SK-N-SH (cell line): ENCODE results near the gene P2RX3. TPM values are rescaled to one million over a fixed set of nuclear protein-coding genes. Genes with fewer than 3 reads are reported as not detected.

Experiments used
- CTCF ChIA-PET: fragments of 300-600, 350-600 bp; formaldehyde crosslinking; extraction: SDS; loops from one replicate; lab custom pipeline; 2021; lab: Yijun Ruan, JAX
- POLR2A ChIA-PET: fragments of 350-600 bp; sonication (Branson Sonifier 250); formaldehyde crosslinking; extraction: SDS; loops from one replicate; lab custom pipeline; 2020; ENCODE audit warnings: antibody characterized with exemption, inconsistent platforms; lab: Yijun Ruan, JAX
- DNase-seq: peaks from one replicate; pipeline ENCODE4 v3.0.0; 2012
- H2AFZ ChIP-seq: fragments of 200-600 bp; sonication (generic); 2 replicates; pipeline ENCODE4 v1.8.1; 2016; ENCODE audit warnings: antibody characterized with exemption, mild to moderate bottlenecking, low read depth
- H3F3A ChIP-seq: fragments of 200-600 bp; sonication (generic); replicated peaks from 2 replicates; pipeline ENCODE3; 2016; ENCODE audit warnings: antibody characterized with exemption, mild to moderate bottlenecking; ENCODE audit not compliant: insufficient read depth
- H3K27ac ChIP-seq, 2 experiments: fragments of 200-500 bp in 1 of 2; fragments of 200-600 bp in 1 of 2; sonication (Bioruptor generic) in 1 of 2; sonication (generic), shearing (Covaris generic) in 1 of 2; 2 replicates each; pipeline versions ENCODE4 v1.5.1 to v1.6.1; 2014 to 2016; ENCODE audit warnings: low read depth in 2 of 2, inconsistent platforms in 1 of 2, low read length in 1 of 2, mild to moderate bottlenecking in 1 of 2, mixed read lengths in 1 of 2
- H3K27me3 ChIP-seq: fragments of 200-600 bp; sonication (generic), shearing (Covaris generic); 2 replicates; pipeline ENCODE4 v1.6.1; 2016; ENCODE audit warnings: mixed run types; ENCODE audit not compliant: insufficient read depth
- H3K36me3 ChIP-seq, 2 experiments: fragments of 200-500 bp in 1 of 2; fragments of 200-600 bp in 1 of 2; sonication (Bioruptor generic) in 1 of 2; sonication (generic) in 1 of 2; replicated peaks in 1 of 2; 2 replicates each; pipeline versions ENCODE3 to v1.5.1; 2014 to 2016; ENCODE audit warnings: low read length in 1 of 2, mild to moderate bottlenecking in 1 of 2; ENCODE audit not compliant: insufficient read depth in 2 of 2, control insufficient read depth in 1 of 2
- H3K4me1 ChIP-seq, 2 experiments: fragments of 200-500 bp in 1 of 2; fragments of 200-600 bp in 1 of 2; sonication (Bioruptor generic) in 1 of 2; sonication (generic), shearing (Covaris generic) in 1 of 2; 2 replicates each; pipeline versions ENCODE4 v1.5.1 to v1.6.1; 2014 to 2016; ENCODE audit warnings: low read depth in 1 of 2, low read length in 1 of 2, mixed run types in 1 of 2; ENCODE audit not compliant: insufficient read depth in 2 of 2, control insufficient read depth in 1 of 2
- H3K4me2 ChIP-seq: fragments of 200-600 bp; sonication (generic), shearing (Covaris generic); 2 replicates; pipeline ENCODE4 v1.6.1; 2017; ENCODE audit warnings: mixed run types
- H3K4me3 ChIP-seq, 2 experiments: fragments of 200-500 bp in 1 of 2; fragments of 200-600 bp in 1 of 2; sonication (Bioruptor generic) in 1 of 2; sonication (generic), shearing (Covaris generic) in 1 of 2; 2 replicates each; pipeline versions ENCODE4 v1.5.1 to v1.8.1; 2014 to 2016; ENCODE audit warnings: low read depth in 2 of 2, inconsistent platforms in 1 of 2, low read length in 1 of 2, mild to moderate bottlenecking in 1 of 2, mixed read lengths in 1 of 2, moderate library complexity in 1 of 2
- H3K79me2 ChIP-seq: fragments of 200-600 bp; sonication (generic); 2 replicates; pipeline ENCODE4 v1.8.1; 2017; ENCODE audit warnings: mild to moderate bottlenecking; ENCODE audit not compliant: insufficient read depth
- H3K9ac ChIP-seq: fragments of 200-600 bp; sonication (generic); 2 replicates; pipeline ENCODE4 v1.6.1; 2017; ENCODE audit warnings: mixed run types
- H3K9me2 ChIP-seq: fragments of 200-600 bp; sonication (generic); 2 replicates; pipeline ENCODE4 v1.6.1; 2017; ENCODE audit warnings: mixed run types
- H3K9me3 ChIP-seq: fragments of 200-600 bp; sonication (generic); 2 replicates; pipeline ENCODE4 v1.6.1; 2017; ENCODE audit warnings: mixed run types, mild to moderate bottlenecking, moderate library complexity
- H4K20me1 ChIP-seq: fragments of 200-600 bp; sonication (generic); 2 replicates; pipeline ENCODE4 v1.6.1; 2017; ENCODE audit warnings: mild to moderate bottlenecking, mixed run types; ENCODE audit not compliant: insufficient read depth
- ELF1 ChIP-seq: IDR thresholded peaks from 2 replicates; pipeline ENCODE4 v1.4.0; 2012
- GATA2 ChIP-seq: sonication (generic); formaldehyde crosslinking; IDR thresholded peaks from 2 replicates; pipeline ENCODE4 v1.5.0; 2020; ENCODE audit warnings: mild to moderate bottlenecking, missing genetic modification reagents
- IRF3 ChIP-seq: fragments of 150-350 bp; IDR thresholded peaks from 2 replicates; pipeline ENCODE4 v1.6.1; 2016; ENCODE audit warnings: mild to moderate bottlenecking, low read depth, low read length
- JUND ChIP-seq: IDR thresholded peaks from 2 replicates; pipeline ENCODE4 v1.4.0; 2012
- MAX ChIP-seq: IDR thresholded peaks from 2 replicates; pipeline ENCODE4 v1.4.0; 2012; ENCODE audit warnings: low read depth
- NFIC ChIP-seq: IDR thresholded peaks from 2 replicates; pipeline ENCODE4 v1.4.0; 2012; ENCODE audit warnings: borderline replicate concordance
- POLR2AphosphoS5 ChIP-seq: IDR thresholded peaks from 2 replicates; pipeline ENCODE4 v1.6.1; 2012; ENCODE audit warnings: low read depth, low read length
- RCOR1 ChIP-seq: fragments of 150-350 bp; IDR thresholded peaks from 2 replicates; pipeline ENCODE4 v1.6.1; 2017; ENCODE audit warnings: antibody characterized with exemption, low read length
- USF2 ChIP-seq: fragments of 150-350 bp; IDR thresholded peaks from 2 replicates; pipeline ENCODE4 v1.6.1; 2017; ENCODE audit warnings: antibody characterized with exemption, low read length, low read depth, borderline replicate concordance
- YY1 ChIP-seq: IDR thresholded peaks from 2 replicates; pipeline ENCODE4 v1.4.0; 2012; ENCODE audit warnings: low read depth, mild to moderate bottlenecking
- WGBS: methylation state at CpG from one replicate; pipeline ENCODE4 v1.1.6; 2017; ENCODE audit warnings: low lambda C conversion rate; 5-methylcytosine and 5-hydroxymethylcytosine counted together
- polyA plus RNA-seq, 3 experiments: library from polyadenylated mRNA; depleted of rRNA; stranded (reverse); fragments of >200 nt; gene quantifications; 2 replicates each; pipeline ENCODE4 v1.2.3, GENCODE V29; 2012
- TF ChIP-seq, protein P1 (sequence below): IDR thresholded peaks from 2 replicates; pipeline ENCODE4; 2012

Gene P2RX3
- polyA plus RNA-seq, 1 of the 3 experiments (the other 2 are of a cell fraction) = not detected

- no peaks in the 10 kb centered on the region for H3F3A ChIP-seq
- H2AFZ ChIP-seq = no peak overlapping the region
- H3K4me2 ChIP-seq = no peak overlapping the region
- DNase-seq = no peak
- H3K9me2 ChIP-seq = no peaks in the 10 kb centered on the region
- no peaks in the 10 kb centered on the region for H3K27me3 ChIP-seq
- WGBS = 36% methylated on average over 2 of the region's 2 CpGs
- no peak overlapping the region for H3K27ac ChIP-seq
- no peaks in the 10 kb centered on the region for H3K9me3 ChIP-seq
- no peaks in the 10 kb centered on the region for H3K36me3 ChIP-seq
- no peak overlapping the region for H3K4me3 ChIP-seq
- ChIA-PET CTCF (no interaction called here), POLR2A (no interaction called here)
- no peak for TF ChIP-seq USF2
- no peak for TF ChIP-seq RCOR1
- no peak for TF ChIP-seq POLR2AphosphoS5
- TF ChIP-seq ELF1 = no peak
- TF ChIP-seq MAX = no peak
- TF ChIP-seq GATA2 = no peak
- no peak for TF ChIP-seq JUND
- TF ChIP-seq IRF3 = no peak
- TF ChIP-seq YY1 = no peak
- no peaks in the 10 kb centered on the region for H4K20me1 ChIP-seq
- no peaks in the 10 kb centered on the region; a peak in 1 of 4 replicates for H3K4me1 ChIP-seq
- no peak overlapping the region for H3K9ac ChIP-seq
- no peaks in the 10 kb centered on the region for H3K79me2 ChIP-seq
These were observed 70.6 kb downstream of the P2RX3 start for GRCh38 chr11:57408771-57409170.

- H3F3A ChIP-seq = no peaks in the 10 kb centered on the region
- H3K9me3 ChIP-seq = no peaks in the 10 kb centered on the region
- no peaks in the 10 kb centered on the region for H3K36me3 ChIP-seq
- CTCF ChIA-PET = interaction anchor here (1.3 kb wide), 1 partner anchor 49 kb away, joined by 3 read pairs; no protein-coding TSS in a partner anchor
- H3K4me1 ChIP-seq = no peaks in the 10 kb centered on the region; a peak in 1 of 4 replicates
- H3K4me2 ChIP-seq = no peak overlapping the region
- no peak for DNase-seq
- POLR2A ChIA-PET = no interaction called here
- H4K20me1 ChIP-seq = no peaks in the 10 kb centered on the region
- no peak overlapping the region for H2AFZ ChIP-seq
- H3K9me2 ChIP-seq = no peaks in the 10 kb centered on the region
- WGBS = 92% methylated on average over 17 of the region's 18 CpGs
- no peak overlapping the region for H3K27ac ChIP-seq
- TF ChIP-seq, protein P1, sequence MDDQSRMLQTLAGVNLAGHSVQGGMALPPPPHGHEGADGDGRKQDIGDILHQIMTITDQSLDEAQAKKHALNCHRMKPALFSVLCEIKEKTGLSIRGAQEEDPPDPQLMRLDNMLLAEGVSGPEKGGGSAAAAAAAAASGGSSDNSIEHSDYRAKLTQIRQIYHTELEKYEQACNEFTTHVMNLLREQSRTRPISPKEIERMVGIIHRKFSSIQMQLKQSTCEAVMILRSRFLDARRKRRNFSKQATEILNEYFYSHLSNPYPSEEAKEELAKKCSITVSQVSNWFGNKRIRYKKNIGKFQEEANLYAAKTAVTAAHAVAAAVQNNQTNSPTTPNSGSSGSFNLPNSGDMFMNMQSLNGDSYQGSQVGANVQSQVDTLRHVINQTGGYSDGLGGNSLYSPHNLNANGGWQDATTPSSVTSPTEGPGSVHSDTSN = no peak
- TF ChIP-seq NFIC = no peak
- no peaks in the 10 kb centered on the region for H3K27me3 ChIP-seq
- H3K9ac ChIP-seq = no peak overlapping the region
- H3K79me2 ChIP-seq = no peaks in the 10 kb centered on the region
- H3K4me3 ChIP-seq = no peak overlapping the region
These were observed 71.4 kb downstream of the P2RX3 start for GRCh38 chr11:57409321-57410100.
